K562 (cell line): ENCODE data around the gene SPTBN4. TPM values are rescaled to one million over a fixed set of nuclear protein-coding genes. Genes with fewer than 3 reads are reported as not detected.

ENCODE experiments used
- ARHGAP35 ChIP-seq: fragments of 450-650 bp; IDR thresholded peaks from 2 replicates; pipeline ENCODE4 v1.6.1; 2018; ENCODE audit not compliant: partially characterized antibody
- CHD4 ChIP-seq: fragments of 200-600 bp; sonication (generic); IDR thresholded peaks from 3 replicates; pipeline ENCODE4 v1.6.1; 2012; ENCODE audit warnings: low read depth, mild to moderate bottlenecking, mixed read lengths, low read length, inconsistent platforms; ENCODE audit not compliant: insufficient read depth, insufficient replicate concordance, poor library complexity, severe bottlenecking
- E2F6 ChIP-seq, 2 experiments: IDR thresholded peaks; 2 replicates each; pipeline ENCODE4 v1.6.1; 2011; ENCODE audit warnings: borderline replicate concordance in 1 of 2, control low read depth in 1 of 2, low read depth in 1 of 2, low read length in 1 of 2, mild to moderate bottlenecking in 1 of 2, mixed read lengths in 1 of 2, moderate library complexity in 1 of 2; ENCODE audit not compliant: insufficient read depth in 1 of 2, insufficient read length in 1 of 2, poor library complexity in 1 of 2, severe bottlenecking in 1 of 2; ENCODE audit errors: extremely low read depth in 1 of 2
- FOXP4 ChIP-seq: sonication (generic); formaldehyde crosslinking; IDR thresholded peaks from 2 replicates; pipeline ENCODE4 v1.8.0; 2022; ENCODE audit warnings: mild to moderate bottlenecking, missing genetic modification reagents, borderline replicate concordance
- HBP1 ChIP-seq: fragments of 450-650 bp; formaldehyde crosslinking; IDR thresholded peaks from 2 replicates; pipeline ENCODE4 v1.4.0; 2022; ENCODE audit warnings: missing genetic modification characterization
- HDAC1 ChIP-seq, 2 experiments: fragments of 450-650 bp; IDR thresholded peaks; 2 replicates each; pipeline ENCODE4 v1.6.1; 2016 to 2017; ENCODE audit warnings: inconsistent platforms in 1 of 2, mild to moderate bottlenecking in 1 of 2, moderate library complexity in 1 of 2
- JUN ChIP-seq, 2 experiments: sonication (generic) in 1 of 2; formaldehyde crosslinking in 1 of 2; IDR thresholded peaks; 2 replicates each; pipeline versions ENCODE4 v1.6.1 to v1.8.0; 2012 to 2022; ENCODE audit warnings: borderline replicate concordance in 2 of 2, mild to moderate bottlenecking in 2 of 2, improper control_type of control experiment in 1 of 2, low read depth in 1 of 2, low read length in 1 of 2, missing genetic modification reagents in 1 of 2
- RBM39 ChIP-seq: fragments of 200-400 bp; formaldehyde crosslinking; optimal IDR thresholded peaks from 2 replicates; pipeline ENCODE3; 2018; ENCODE audit warnings: low read depth, low read length
- ZNF3 ChIP-seq: fragments of 250-450 bp; sonication (Bioruptor Pico); IDR thresholded peaks from 2 replicates; pipeline ENCODE4 v1.5.0; 2021; ENCODE audit warnings: mild to moderate bottlenecking, moderate library complexity
- ZNF609 ChIP-seq: sonication (generic); formaldehyde crosslinking; IDR thresholded peaks from 2 replicates; pipeline ENCODE4 v1.8.1; 2023; ENCODE audit warnings: missing genetic modification reagents, mild to moderate bottlenecking, borderline replicate concordance
- polyA plus RNA-seq, 8 experiments: library from polyadenylated mRNA; depleted of rRNA in 4 of 8; stranded (reverse) in 5 of 8; unstranded in 3 of 8; fragments of >200 nt; fragmentation: Nextera tagmentation in 2 of 8; fragmentation: Illumina TruSeq in 1 of 8; extraction: Ambion mirVana in 2 of 8; extraction: Trizol in 1 of 8; gene quantifications; 2 replicates each; pipeline versions ENCODE4 v1.2.1 to v1.2.3, GENCODE V29; 2011 to 2014; ENCODE audit warnings: inconsistent platforms in 1 of 8, missing spikeins in 1 of 8
- total RNA-seq, 7 experiments: library from RNA; depleted of rRNA in 6 of 7; stranded (reverse); fragments of >200 nt in 6 of 7; fragmentation: Illumina TruSeq in 2 of 7; extraction: Trizol in 2 of 7; gene quantifications; 2 replicates each; pipeline versions ENCODE4 v1.2.1 to v1.2.3, GENCODE V29; 2011 to 2021; ENCODE audit warnings: low replicate concordance in 1 of 7
- TF ChIP-seq, protein P1 (sequence below): fragments of 200-800 bp; sonication (Bioruptor generic); IDR thresholded peaks from 2 replicates; pipeline ENCODE4 v1.6.1; 2017; ENCODE audit warnings: missing genetic modification characterization, missing compliant biosample characterization

SPTBN4 gene
- total and polyA plus RNA-seq, 9 of the 15 experiments (the other 6 are each of a cell fraction or from before 2014, with no cell fraction given), result 0.01 to 1.5 (median 0.86) TPM

GRCh38 chr19:40420766-40421765, 45.7 kb upstream of the SPTBN4 start (continued):
- TF ChIP-seq JUN (IDR thresholded peaks at IDR 0.05; ENCODE audit: borderline replicate concordance, low read depth, low read length) (0 out of 2 replicates have a peak, but pooled peaks have one; percentile 18), JUN (CRISPR knock-in tag; IDR thresholded peaks at IDR 0.05; ENCODE audit: borderline replicate concordance) (no peak), ARHGAP35 (no peak), RBM39 (no peak), FOXP4 (CRISPR knock-in tag) (no peak), HBP1 (CRISPR knock-in tag) (0 out of 2 replicates have a peak, but pooled peaks have one; percentile 6), HDAC1 (IDR thresholded peaks at IDR 0.05) (peak in 1 of 2 experiments; percentile 82; a peak in 2 of 4 replicates), E2F6 (IDR thresholded peaks at IDR 0.05; ENCODE audit: borderline replicate concordance in 1 of 2, extremely low read depth in 1 of 2, insufficient read depth in 1 of 2, insufficient read length in 1 of 2, low read depth in 1 of 2, low read length in 1 of 2, poor library complexity in 1 of 2, severe bottlenecking in 1 of 2) (peak in 1 of 2 experiments; percentile 79), ZNF609 (CRISPR knock-in tag) (0 out of 2 replicates have a peak, but pooled peaks have one; percentile 68), ZNF3 (CRISPR knock-in tag) (no peak), CHD4 (no peak)
- TF ChIP-seq, protein P1, sequence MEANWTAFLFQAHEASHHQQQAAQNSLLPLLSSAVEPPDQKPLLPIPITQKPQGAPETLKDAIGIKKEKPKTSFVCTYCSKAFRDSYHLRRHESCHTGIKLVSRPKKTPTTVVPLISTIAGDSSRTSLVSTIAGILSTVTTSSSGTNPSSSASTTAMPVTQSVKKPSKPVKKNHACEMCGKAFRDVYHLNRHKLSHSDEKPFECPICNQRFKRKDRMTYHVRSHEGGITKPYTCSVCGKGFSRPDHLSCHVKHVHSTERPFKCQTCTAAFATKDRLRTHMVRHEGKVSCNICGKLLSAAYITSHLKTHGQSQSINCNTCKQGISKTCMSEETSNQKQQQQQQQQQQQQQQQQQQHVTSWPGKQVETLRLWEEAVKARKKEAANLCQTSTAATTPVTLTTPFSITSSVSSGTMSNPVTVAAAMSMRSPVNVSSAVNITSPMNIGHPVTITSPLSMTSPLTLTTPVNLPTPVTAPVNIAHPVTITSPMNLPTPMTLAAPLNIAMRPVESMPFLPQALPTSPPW (CRISPR knock-in tag), result peak; percentile 98
